H1 (cell line): Measurements from ENCODE around the gene NHLH1.

ENCODE experiments used
- ATF2 ChIP-seq: IDR thresholded peaks from 2 replicates; pipeline ENCODE4 v1.6.1; 2012; ENCODE audit warnings: low read length, inconsistent platforms
- CHD1 ChIP-seq: IDR thresholded peaks from 2 replicates; pipeline ENCODE4 v1.6.1; 2012; ENCODE audit warnings: low read depth, low read length, improper control_type of control experiment
- CTCF ChIP-seq, 3 experiments: IDR thresholded peaks; 1 replicate in 2 of 3; 2 replicates in 1 of 3; pipeline versions ENCODE4 v1.5.1 to v1.6.1; 2011; ENCODE audit warnings: low read length in 3 of 3, mild to moderate bottlenecking in 3 of 3, inconsistent platforms in 2 of 3, low read depth in 1 of 3, moderate library complexity in 1 of 3; ENCODE audit not compliant: insufficient read depth in 1 of 3; ENCODE audit errors: control extremely low read depth in 1 of 3
- EZH2 ChIP-seq: fragments of 200-600 bp; sonication (generic); IDR thresholded peaks from 2 replicates; pipeline ENCODE4 v1.7.1; 2012; ENCODE audit warnings: low read depth, mild to moderate bottlenecking, moderate library complexity, low read length, inconsistent platforms; ENCODE audit not compliant: severe bottlenecking
- FOSL1 ChIP-seq: IDR thresholded peaks from 2 replicates; pipeline ENCODE4 v1.6.1; 2011; ENCODE audit warnings: mild to moderate bottlenecking, low read depth, low read length, moderate library complexity; ENCODE audit not compliant: insufficient read depth
- KDM1A ChIP-seq: fragments of 200-600, 300-600 bp; sonication (generic); IDR thresholded peaks from 2 replicates; pipeline ENCODE4 v1.7.1; 2016; ENCODE audit warnings: mild to moderate bottlenecking, low read length, borderline replicate concordance
- NRF1 ChIP-seq: IDR thresholded peaks from 2 replicates; pipeline ENCODE4 v1.6.1; 2011; ENCODE audit warnings: mild to moderate bottlenecking, low read depth, low read length, improper control_type of control experiment
- POLR2A ChIP-seq, 2 experiments: IDR thresholded peaks; 1 replicate in 1 of 2; 2 replicates in 1 of 2; pipeline ENCODE4 v1.6.1; 2011; ENCODE audit warnings: low read depth in 2 of 2, low read length in 2 of 2, mild to moderate bottlenecking in 2 of 2; ENCODE audit errors: control extremely low read depth in 1 of 2
- POU5F1 ChIP-seq: IDR thresholded peaks from 2 replicates; pipeline ENCODE4 v1.6.1; 2011; ENCODE audit warnings: low read depth, mild to moderate bottlenecking, low read length, moderate library complexity
- RFX5 ChIP-seq: IDR thresholded peaks from 2 replicates; pipeline ENCODE4 v1.6.1; 2011; ENCODE audit warnings: low read depth, low read length, improper control_type of control experiment, borderline replicate concordance
- RXRA ChIP-seq: IDR thresholded peaks from 2 replicates; pipeline ENCODE4 v1.6.1; 2011; ENCODE audit warnings: low read depth, mild to moderate bottlenecking, low read length, moderate library complexity; ENCODE audit not compliant: insufficient read depth
- SUZ12 ChIP-seq: fragments of 200-600 bp; sonication (generic); IDR thresholded peaks from 2 replicates; pipeline ENCODE4 v1.6.1; 2012; ENCODE audit warnings: mild to moderate bottlenecking, inconsistent platforms, low read length, moderate library complexity, mixed read lengths
- YY1 ChIP-seq: IDR thresholded peaks from 2 replicates; pipeline ENCODE4 v1.6.1; 2011; ENCODE audit warnings: low read depth, mild to moderate bottlenecking, low read length

GRCh38 chr1:160403244-160403643 lies 36.4 kb downstream of the NHLH1 start:
- TF ChIP-seq RXRA (no peak), CTCF (IDR thresholded peaks at IDR 0.05; ENCODE audit: control extremely low read depth in 1 of 3, insufficient read depth in 1 of 3, low read depth in 1 of 3, low read length in 3 of 3) (no peak), EZH2 (no peak), ATF2 (no peak), SUZ12 (no peak), NRF1 (no peak), FOSL1 (no peak), RFX5 (no peak), POU5F1 (no peak), CHD1 (no peak), KDM1A (no peak), YY1 (no peak), POLR2A (IDR thresholded peaks at IDR 0.05; ENCODE audit: control extremely low read depth in 1 of 2, low read depth in 2 of 2, low read length in 2 of 2) (no peak)
